GM18499 (cell line): ENCODE measurements around the gene SH3BP4.

Source experiments
- ATAC-seq: cut with Tn5 transposase; IDR thresholded peaks from one replicate; pipeline ENCODE4 v1.9.1; 2021; ENCODE audit warnings: moderate number of reproducible peaks; ENCODE audit not compliant: insufficient read depth, unreplicated experiment

Gene SH3BP4

DNA sequence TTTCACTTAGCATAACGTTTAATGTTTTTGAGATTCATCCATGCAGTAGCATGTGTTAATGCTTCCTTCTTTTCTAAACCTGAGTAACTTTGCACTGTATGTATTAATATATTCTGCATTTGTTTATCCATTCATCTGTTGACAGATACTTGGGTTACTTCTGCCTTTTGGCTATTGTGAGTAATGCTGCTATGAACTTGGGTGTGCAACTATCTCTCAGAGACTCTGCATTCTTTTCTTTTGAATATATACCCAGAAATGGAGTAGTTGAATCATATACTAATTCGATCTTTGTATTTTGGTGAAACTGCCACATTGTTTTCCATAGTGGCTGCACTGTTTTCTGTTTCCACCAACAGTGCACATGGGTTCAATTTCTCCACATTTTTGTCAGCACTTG lies 128.3 kb downstream of the SH3BP4 start:
- no peak for ATAC-seq

DNA sequence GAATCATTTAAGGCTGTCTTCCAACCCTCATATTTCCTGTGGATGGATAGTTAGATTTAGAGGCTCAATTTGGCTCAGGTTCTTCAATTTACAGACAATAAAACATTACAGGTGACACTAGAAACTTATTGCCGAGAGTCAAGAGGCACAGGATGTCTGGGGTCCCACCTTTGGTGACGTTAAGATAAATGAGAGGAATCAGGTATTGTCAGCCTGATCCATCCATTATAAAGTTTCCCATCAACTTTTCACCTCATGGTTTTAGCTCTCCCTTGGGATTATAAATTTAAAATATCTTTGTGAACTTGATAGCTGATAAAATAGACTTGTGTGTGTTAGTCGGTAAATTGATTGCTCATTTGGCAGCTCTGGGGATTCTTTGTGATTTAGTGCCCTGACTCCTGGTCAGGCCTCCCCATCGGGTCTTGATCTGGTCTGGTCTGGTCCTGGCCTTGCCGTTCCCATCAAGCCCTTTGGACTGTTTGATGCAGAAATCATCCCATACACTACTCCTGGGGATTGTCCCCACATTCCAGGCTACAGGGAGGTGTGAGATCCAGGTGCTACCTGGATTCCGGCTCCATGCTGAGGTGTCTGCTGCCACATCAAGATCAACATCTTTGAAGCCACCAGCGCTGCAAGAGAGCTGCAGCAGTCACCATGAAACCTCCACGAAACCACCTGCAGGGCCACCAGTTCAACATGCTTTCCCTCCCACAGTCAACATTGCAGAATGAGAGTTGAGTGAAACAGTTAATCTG lies 130.9 kb downstream of the SH3BP4 start:
- ATAC-seq: no peak

DNA sequence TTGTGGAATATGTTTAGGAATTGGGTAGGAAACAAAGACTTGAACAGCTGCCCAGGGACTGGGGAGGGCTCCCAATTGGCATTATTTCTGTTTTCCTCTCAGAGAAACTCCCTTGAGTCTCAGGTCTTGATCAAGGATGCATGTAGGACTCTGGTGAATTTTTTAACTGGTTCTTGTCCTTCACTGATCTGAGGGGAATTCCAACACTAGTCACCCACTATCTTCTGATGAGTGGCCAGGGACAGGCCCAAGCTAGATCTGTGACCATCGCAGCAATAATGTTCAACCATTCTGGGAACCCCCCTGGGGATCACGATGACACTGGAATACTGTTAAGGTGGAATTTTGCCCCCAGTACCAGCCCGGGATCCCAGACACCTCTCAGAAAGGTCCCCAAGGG lies 132.0 kb downstream of the SH3BP4 start:
- no peak for ATAC-seq

DNA sequence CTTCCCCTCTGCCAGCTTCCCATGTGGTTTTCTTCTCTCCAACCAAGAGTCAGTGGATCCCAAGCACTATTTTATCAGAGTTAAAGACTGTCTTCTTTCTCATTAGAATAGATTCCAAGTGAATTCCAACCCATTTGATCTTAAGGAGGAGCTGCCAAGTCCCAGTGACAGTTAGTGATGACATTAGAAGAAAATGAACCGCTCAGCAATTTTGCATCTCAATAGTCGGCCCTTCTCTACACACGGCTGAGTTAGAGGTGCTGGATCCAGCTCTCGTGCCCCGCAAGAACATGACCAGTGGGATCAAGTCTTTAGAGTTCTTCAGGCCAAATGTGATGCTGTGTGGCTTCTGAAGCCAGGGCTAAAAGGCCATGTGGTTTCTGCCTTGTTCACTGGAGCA lies 132.6 kb downstream of the SH3BP4 start:
- no peak for ATAC-seq

DNA sequence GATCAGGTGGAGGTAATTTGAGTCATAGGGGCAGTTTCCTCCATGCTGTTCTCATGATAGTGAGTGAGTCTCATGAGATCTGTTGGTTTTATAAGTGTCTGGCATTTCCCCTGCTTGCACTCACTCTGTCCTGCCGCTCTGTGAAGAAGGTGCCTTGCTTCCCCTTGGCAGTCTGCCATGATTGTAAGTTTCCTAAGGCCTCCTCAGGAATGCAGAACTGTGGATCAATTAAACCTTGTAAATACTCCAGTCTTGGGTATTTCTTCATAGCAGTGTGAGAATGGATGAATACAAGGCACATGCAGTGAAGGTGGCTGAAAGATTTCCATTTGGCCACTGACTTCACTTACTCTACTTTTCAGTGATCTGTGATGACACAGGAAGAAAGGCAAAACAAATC lies 133.7 kb downstream of the SH3BP4 start:
- no peak for ATAC-seq

DNA sequence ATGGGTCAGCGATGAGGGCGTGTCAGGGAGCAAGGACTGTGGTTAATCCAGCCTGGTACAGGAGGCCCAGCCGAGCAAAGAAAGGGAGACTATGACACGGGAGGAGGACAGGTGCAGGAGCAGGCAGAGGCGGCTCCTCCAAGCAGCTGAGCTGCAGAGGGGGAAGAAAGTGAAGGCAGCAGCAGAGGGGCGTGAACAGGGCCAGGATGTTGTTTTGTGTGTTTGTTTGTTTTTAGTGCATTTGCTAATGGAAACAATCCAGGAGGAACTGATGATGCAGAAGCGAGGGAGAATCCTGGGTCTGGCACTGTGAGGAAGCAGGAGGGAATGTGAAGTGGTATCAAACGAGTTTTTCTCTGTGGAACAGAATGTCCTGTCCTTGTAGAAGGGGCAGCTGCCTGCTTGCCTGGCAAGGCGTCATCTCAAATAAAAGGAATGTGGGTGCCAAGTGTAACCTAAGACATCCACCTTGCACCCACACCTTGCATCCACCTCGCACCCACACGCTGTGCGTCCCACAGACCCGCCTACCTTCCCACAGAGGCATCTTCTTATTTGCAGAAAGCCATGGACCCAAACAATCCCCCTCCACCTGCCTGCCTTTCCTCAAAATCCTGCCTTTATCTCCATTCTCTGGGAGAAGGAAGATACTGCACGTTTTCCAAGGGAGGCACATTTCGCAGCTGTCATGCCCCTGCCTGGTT lies 134.8 kb downstream of the SH3BP4 start:
- ATAC-seq: no peak

DNA sequence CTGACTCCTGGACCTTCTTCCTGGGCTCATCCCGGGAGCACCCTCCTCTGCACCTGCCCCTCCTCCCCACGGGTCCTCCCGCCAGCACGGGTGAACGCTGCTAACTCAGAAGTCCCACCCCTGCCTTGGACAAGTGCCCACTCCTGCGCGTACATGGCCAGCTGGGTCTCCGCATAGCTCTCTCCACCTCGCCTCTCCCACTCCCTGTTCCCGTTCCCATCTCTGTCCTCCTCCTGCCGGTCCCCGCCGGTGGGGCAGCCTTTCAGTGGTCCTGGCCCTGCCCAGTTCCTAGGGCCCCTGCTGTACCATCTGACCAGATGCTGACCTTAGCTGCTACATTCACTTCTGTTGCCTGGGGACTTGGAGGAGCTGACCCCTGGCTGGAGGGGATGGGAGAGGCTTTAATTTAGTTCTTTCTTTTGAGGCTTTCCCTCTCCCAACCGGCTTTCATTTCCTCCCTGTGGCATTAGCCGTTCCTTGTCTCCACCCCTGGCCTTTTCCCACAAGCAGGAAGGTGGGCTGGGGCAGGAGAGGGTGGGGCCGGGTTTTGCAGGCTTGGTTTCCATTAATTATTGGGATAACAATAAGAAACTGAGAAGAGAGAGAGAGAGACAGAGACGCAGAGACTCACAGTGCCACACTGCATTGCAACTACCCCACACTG lies 136.1 kb downstream of the SH3BP4 start:
- no peak for ATAC-seq

DNA sequence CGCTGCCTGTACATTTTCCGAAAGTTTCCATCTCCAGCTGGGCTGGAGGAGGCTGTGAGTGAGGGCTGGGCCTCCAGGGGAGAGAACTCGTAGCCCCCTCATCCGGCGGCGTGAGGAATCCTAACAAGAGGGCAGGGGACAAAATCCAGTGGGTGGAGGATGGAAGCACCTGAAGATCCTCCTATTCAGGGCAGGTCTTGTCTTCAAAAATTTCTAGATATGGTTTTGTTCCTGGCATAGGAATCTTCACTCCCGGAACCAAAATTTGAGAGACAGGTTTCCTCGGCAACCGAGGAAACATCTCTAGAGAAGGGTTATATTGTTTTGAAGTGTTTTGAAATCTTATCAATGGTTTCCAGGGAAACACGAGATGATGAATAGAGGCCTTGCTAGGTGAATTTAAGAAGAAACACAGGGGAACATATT lies 136.7 kb downstream of the SH3BP4 start:
- ATAC-seq: no peak

DNA sequence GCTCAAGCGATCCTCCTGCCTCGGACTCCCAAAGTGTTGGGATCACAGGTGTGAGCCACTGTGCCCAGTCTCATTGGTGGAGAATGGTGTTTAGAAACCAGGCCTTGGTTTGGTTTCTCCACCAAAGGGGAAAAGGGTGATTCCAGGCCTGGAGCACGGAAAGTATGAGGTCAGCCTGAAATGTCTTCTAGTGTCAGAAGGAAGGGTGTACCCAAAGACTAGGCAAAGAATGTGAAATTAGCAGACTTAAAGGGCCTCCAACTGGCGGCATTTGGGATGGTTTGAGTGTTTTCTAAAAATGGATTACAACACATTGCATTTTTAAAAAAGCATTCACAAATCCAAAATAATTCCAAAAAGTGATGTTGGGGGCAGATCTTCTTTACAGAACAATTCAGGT lies 139.6 kb downstream of the SH3BP4 start:
- ATAC-seq: no peak

DNA sequence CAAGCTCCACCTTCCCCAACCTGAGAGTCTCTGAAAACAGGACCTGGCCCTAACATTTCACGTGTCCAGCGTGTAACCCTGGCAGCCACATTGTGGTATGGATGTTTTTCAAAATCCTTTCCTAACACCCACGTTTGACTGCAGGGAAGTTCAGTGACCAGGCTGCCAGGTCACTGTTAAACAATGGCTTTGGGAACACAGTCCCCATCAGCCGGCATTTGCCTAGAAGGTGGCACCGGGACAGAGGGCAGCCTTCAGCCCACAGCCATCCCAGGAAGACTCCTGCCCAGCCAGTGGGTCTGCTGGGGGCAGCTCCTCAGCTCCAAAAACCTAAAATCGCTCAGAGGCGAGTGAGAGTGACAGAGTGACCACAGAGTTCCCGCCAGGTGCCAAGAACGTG lies 140.2 kb downstream of the SH3BP4 start:
- no peak for ATAC-seq

DNA sequence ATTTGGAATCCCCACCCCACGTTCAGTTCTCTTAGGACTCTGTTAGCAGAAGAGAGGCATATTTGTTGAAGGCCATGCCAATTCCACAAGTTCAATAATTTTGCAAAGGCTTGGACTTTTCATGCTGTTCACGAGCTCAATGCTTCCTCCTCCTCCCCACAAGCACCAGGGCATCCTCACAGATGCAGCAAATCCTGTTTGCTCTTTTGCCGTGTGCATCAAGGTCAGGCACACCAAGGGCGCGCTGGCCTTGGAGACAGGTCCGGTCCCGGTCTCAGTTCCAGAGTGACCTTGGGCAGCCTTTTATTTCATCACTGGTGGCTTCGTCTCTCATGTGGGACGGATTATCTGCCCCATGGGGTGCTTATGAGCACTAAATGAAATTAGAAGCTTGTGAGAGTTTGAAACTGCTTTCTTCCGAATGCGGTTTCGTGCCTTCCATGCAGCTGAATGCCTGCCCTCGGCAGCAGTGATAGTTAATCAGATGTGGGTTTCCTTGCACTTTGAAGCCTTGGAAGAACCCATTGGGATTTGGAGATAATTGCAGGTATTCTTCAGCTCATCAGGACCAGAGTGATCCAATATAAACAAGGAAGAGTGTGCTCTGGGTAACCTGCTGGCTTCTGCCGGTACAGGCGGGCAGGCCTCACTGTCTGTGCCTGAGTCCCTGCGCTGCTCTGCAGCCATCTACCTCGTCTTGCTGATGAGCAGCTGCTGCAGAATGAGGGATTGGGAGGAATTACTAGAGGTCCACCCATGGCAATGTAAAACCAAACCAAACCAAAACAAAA lies 140.8 kb downstream of the SH3BP4 start:
- no peak for ATAC-seq

DNA sequence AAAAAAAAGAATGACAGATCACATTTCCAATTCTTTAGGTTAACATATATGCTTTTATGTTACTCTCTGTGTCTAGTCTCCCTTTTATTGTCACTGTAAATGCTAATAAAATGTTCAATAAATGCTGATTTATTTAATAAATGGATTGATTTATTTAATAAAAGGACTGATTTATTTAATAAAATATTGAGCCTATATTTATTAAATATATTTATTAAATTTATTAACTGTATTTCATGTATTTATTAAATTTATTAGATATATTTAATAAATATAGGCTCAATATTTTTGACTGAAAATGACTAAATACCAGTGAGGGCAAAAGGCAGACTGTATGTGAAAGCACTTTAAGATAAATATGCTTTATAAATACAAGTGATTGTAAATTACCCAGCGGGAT lies 142.6 kb downstream of the SH3BP4 start:
- ATAC-seq: no peak

DNA sequence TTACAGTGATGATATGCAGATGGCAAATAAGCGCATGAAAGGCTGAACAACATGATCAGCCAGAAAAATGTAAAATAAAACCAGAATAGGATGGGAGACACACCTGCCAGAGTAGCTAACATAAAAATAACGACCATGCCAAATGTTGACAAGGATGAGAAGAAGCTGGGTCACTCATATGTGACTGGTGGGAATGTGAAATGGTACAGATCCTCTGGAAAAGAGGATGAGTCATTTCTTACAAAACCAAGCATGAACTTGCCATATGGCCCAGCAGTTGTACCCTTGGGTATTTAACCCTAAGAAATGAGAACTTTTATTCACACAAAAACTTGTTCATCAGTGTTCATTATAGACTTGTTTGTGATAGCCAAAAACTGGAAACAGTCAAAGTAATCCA lies 143.8 kb downstream of the SH3BP4 start:
- ATAC-seq: no peak

DNA sequence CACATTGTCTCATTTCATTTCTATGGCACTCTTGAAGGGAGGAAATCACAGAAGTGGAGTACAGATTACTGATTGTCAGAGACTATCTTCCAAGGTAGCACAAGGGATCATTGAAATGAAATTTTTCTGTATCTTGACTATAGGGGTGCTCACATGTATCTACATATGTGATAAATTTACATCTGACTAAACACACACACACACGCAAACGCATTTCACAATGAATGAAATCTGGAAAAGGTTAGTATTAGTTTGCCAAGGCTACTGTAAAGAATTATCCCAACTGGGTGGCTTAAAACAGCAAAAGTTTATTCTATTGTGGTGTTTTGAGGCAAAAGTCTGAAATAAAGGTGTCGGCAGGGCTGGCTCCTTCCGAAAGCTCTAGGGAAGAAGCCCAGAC lies 144.6 kb downstream of the SH3BP4 start:
- ATAC-seq: no peak

DNA sequence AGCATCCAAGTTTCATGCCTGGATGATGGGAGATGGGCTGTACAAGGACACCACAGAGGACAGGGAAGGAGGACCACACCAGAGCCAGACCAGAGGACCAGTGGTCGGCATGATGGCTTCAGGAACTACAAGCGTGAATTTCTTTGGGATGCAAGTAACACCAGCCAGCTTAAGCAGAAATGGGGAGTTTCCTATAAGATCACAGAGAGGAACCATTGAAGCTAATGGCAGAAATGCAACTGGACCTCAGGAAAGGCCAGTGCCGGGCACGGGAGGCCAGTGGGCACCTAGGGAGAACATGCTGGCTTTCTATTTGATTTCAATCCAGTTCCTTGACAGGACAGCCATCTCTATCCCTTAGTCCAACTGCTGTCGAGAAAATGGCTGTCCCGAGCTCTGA lies 145.4 kb downstream of the SH3BP4 start:
- no peak for ATAC-seq

DNA sequence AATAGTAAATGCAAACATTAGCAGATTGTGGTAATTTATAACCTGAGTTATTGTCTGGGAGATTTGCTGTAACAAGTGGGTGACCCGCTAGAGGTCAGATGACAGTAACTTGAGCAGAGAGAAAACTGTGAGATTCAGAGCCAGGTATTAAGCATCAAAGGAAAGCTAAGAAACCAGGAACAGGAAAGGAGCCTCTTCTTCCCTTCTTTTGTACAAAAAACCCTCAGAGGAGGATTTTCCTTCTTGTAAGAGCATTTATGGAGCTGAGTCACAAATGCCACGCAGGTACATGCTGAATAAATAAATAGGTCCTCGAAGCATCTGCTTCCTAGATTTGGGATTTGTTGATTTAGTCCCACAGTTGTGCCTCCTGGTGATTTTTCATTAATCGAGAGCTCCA lies 146.5 kb downstream of the SH3BP4 start:
- ATAC-seq: no peak

DNA sequence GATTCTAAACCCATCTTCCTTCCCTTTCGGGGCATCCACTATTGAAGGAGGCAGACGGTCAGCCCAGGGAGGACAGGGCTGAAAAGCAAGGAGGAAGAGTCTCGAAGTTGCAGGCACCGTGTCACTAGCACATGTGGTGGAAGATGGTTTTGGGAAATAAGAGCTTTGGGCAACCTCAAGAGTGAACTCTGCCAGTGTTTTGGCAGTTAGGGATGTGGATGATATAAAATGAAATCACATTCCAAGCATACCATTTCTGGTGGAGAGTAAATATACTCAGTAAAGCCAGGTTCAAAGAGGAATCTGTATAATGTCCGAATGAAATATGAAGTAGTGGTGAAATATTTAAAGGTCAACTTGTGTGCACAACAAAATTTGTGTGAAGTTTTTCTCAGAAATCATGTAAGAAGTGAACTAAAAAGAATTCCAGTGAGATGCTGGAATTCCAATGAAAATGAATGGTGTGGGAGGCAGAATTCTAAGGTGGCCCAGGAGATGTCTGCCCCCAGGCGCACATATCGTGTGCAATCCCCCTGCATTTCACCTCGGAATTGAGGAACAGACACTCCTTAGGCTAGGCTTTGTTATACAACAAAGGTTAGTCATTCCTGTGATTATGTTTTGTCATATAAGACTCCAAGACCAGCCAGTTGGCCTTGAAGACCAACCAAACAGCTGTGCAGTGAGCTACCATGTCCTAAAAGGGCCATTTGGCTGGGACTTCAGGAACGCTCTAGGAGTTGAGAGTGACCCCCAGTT lies 147.1 kb downstream of the SH3BP4 start:
- ATAC-seq: no peak

DNA sequence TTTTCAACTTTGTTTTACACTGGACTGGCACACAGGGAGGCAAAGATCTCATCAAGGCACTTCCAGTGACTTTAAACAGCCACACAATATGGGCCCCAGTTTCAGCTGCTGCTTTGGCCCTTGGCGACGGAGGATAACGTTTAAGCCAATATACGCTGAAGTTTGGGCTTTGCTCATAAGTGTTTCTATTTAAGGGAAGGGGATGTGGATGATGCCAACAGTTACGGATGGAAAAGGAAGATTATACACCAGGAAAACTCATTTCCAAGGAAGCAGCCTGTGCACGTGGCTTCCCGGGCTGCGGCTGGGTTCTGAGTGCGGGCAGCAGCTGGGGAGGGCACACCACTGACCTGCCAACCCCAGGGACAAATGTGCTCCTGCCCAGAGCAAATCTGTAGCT lies 151.1 kb downstream of the SH3BP4 start:
- no peak for ATAC-seq
